Embryonic facial prominence (tissue), 1 donor: ENCODE results near the gene PARP9.

Experiments
- DNase-seq: peaks from one replicate; pipeline ENCODE4 v3.0.0-alpha.2; 2016; ENCODE audit errors: extremely low spot score

Gene PARP9

GRCh38 chr3:122484985-122485384 is 79.1 kb downstream of the PARP9 start:
- no peak for DNase-seq

GRCh38 chr3:122481390-122481789 is 82.7 kb downstream of the PARP9 start:
- no peak for DNase-seq
